GM12875 (cell line): ENCODE results near the gene TLE4.
"Not testable (repeated sequence)": the region's sequence is repeated elsewhere in the genome, so short reads cannot be mapped to it uniquely, and the experiment has no call there.

ENCODE experiments used
- H3K4me3 ChIP-seq: one replicate; pipeline ENCODE4 v1.5.1; 2011; ENCODE audit warnings: low read depth, low read length, control low read depth
- CTCF ChIP-seq: IDR thresholded peaks from 2 replicates; pipeline ENCODE4 v1.5.1; 2011; ENCODE audit warnings: low read depth, mild to moderate bottlenecking, control low read depth, inconsistent platforms, low read length, moderate library complexity, borderline replicate concordance; ENCODE audit not compliant: insufficient read depth

The TLE4 gene

GRCh38 chr9:79542735-79543620 lies 28.8 kb upstream of the TLE4 start:
- no peak overlapping the region for H3K4me3 ChIP-seq
- no peak for TF ChIP-seq CTCF

GRCh38 chr9:79544375-79544774 lies 27.4 kb upstream of the TLE4 start:
- H3K4me3 ChIP-seq, result not testable (repeated sequence)

- TF ChIP-seq CTCF, result no peak
- no peak overlapping the region for H3K4me3 ChIP-seq
Observed at GRCh38 chr9:79551586-79551985, 20.2 kb upstream of the TLE4 start.

- no peak overlapping the region for H3K4me3 ChIP-seq
- no peak for TF ChIP-seq CTCF
Observed at GRCh38 chr9:79551994-79552393, 19.8 kb upstream of the TLE4 start.

GRCh38 chr9:79555474-79556089 lies 16.2 kb upstream of the TLE4 start:
- no peak for TF ChIP-seq CTCF
- no peak overlapping the region for H3K4me3 ChIP-seq

GRCh38 chr9:79559495-79560181 lies 12.1 kb upstream of the TLE4 start:
- no peak overlapping the region for H3K4me3 ChIP-seq
- TF ChIP-seq CTCF, result no peak

- H3K4me3 ChIP-seq, result no peak overlapping the region
- TF ChIP-seq CTCF, result no peak
Observed at GRCh38 chr9:79562749-79563386, 8.9 kb upstream of the TLE4 start.
